GM18868 (cell line): ENCODE data around the gene ORAI3.
"Not testable (repeated sequence)": the region's sequence is repeated elsewhere in the genome, so short reads cannot be mapped to it uniquely, and the experiment has no call there.

ENCODE experiments used
- ATAC-seq: cut with Tn5 transposase; IDR thresholded peaks from one replicate; pipeline ENCODE4 v1.9.1; 2021; ENCODE audit warnings: mild to moderate bottlenecking, moderate library complexity; ENCODE audit not compliant: unreplicated experiment

Gene ORAI3

GRCh38 chr16:30923554-30924075, 25.3 kb upstream of the ORAI3 start, which contains the start of gene FBXL19:
TSS of gene FBXL19 (plus strand) at chr16:30923572. CDS start at chr16:30925755, 2,183 bp downstream.
- ATAC-seq, result no peak

GRCh38 chr16:30924076-30924912, 24.6 kb upstream of the ORAI3 start:
- no peak for ATAC-seq

GRCh38 chr16:30924913-30925631, 23.8 kb upstream of the ORAI3 start:
- ATAC-seq, result no peak

DNA sequence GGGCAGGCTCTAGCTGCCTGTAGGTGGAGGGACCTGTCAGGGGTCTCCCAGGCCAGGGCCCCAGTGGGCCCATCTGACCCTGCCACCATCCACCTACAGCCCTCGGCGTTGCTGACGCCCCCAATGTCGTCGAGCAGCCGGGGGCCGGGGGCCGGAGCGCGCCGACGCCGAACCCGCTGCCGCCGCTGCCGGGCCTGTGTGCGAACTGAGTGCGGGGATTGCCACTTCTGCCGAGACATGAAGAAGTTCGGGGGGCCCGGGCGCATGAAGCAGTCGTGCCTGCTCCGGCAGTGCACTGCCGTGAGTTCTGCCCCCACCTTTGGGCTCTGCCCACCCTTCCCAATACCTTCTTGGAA, 23.3 kb upstream of the ORAI3 start:
- no peak for ATAC-seq

DNA sequence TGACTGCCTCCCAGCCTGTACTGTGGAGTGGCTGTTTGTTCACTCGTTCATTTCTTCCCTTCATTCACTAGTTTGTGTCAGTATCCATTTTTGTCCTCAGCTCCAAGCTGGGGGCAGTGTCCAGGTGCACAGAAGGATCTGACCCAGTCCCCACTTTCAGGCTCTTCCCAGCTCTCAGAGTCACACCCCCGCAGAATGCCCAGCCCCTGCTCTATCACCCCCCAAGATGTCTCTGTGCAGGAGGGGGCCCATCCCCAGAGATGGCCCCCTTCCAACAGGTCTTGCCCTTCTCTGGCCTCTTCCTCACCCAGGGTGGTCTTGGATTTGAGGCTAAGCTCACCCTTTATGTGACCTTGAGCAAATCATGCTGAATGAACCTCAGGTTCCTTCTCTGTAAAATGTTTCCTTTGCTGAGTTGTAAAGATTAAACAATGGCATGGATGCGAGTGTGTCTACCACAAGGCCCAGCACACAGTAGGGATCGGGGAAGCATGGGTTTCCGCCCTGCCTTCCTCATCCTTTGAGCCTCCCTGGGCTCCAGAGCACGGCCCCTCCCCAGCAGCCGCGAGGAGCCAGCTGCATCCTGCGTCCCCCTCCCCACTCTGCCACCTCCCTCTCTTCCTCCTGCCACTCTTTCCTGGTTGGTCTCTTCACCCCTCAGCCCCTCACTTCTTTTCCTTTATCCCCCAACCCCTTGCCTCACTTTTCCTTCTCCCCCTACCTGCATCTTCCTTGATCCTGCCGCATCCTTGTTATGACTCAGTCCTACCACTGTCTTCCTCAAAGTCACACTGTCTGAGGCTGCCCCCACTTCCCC, 22.7 kb upstream of the ORAI3 start:
- ATAC-seq, result no peak

DNA sequence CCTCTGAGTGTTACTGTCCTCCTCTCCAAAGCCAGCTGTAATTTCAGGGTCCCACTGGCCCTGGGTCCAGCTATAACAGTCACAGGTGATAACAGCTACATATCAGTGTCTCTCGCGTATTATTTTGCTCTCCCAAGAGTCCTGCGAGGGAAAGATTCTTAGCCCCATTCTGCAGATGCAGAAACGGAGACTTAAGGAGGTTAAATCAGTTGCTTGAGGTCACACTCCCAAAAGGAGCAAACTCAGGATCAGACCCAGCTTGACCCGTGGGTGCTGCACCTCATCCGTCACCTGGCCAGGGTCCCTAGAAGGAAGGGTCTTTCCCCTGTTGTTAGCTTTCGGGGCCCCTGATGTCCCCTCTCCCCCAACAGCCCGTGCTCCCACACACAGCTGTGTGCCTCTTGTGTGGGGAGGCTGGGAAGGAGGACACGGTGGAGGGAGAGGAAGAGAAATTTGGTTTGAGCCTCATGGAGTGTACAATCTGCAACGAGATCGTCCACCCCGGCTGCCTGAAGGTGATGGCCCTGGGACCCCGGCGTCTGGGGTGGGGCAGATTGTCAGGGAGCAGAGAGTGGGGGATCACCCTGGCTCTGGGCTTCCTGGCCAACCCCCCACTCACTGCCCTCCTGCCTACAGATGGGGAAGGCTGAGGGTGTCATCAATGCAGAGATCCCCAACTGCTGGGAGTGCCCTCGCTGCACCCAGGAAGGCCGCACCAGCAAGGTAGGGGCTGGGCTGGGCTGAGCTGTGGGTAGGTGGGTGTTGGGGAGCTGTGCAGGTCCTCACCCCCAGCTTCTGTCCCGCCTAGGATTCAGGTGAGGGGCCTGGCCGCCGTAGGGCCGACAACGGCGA, 21.7 kb upstream of the ORAI3 start:
- ATAC-seq, result no peak

DNA sequence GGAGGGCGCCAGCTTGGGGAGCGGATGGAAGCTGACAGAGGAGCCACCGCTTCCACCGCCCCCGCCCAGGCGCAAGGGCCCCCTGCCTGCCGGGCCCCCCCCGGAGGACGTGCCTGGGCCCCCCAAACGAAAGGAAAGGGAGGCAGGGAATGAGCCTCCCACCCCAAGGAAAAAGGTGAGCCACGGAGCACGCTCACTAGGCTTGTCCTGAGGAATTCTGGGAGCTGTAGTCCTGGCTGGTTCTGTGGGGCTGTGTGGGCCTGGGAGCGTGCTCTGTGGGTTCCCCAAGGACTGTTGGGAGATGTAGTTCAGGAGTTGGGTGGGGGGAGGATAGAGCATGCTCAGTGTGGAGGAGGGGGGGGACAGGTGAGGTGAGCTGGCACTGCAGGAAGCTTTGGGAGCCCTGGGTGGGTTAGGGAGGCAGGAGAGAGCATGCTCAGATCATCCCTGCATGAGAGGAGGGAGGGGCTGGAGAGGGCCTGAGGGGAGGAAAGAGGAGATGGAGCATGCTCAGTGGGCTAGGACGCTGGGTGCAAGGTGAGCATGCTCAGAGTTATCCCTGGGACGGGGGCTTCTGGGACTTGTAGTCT, 21.0 kb upstream of the ORAI3 start:
- peak; percentile 34 for ATAC-seq

- ATAC-seq, result no peak
Measured at GRCh38 chr16:30928390-30928789, 20.5 kb upstream of the ORAI3 start.

DNA sequence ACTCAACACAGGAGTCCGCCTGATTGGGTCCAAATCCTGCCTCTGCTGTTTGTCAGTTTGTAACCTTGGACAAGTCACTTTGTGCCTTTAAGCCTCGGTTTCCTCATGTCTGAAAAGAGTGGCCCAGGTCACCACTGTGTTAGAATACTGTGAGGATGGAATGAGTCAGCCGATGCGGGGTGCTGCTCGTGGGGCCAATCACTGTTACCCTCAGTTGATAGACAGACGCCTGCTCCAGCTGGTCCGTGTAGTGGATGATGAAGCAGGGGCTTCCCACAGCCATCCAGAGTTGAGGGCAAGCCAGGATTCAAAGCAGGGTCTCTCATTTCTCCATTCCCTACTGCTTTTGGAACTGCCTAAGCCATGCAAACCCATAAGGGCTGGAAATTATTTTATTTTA, 19.7 kb upstream of the ORAI3 start:
- no peak for ATAC-seq

DNA sequence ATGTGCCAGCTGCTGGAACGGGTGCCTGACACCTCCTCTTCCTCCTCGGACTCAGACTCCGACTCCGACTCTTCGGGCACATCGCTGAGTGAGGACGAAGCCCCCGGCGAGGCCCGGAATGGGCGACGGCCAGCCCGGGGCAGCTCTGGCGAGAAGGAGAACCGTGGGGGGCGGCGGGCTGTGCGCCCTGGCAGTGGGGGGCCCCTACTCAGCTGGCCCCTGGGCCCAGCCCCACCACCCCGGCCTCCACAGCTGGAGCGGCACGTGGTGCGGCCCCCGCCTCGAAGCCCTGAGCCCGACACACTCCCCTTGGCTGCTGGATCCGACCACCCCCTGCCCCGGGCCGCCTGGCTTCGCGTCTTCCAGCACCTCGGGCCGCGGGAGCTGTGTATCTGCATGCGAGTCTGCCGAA, 18.7 kb upstream of the ORAI3 start:
- ATAC-seq, result no peak

- ATAC-seq, result no peak
Measured at GRCh38 chr16:30931068-30931650, 17.7 kb upstream of the ORAI3 start.

GRCh38 chr16:30934827-30935557, 13.9 kb upstream of the ORAI3 start:
- ATAC-seq, result no peak

DNA sequence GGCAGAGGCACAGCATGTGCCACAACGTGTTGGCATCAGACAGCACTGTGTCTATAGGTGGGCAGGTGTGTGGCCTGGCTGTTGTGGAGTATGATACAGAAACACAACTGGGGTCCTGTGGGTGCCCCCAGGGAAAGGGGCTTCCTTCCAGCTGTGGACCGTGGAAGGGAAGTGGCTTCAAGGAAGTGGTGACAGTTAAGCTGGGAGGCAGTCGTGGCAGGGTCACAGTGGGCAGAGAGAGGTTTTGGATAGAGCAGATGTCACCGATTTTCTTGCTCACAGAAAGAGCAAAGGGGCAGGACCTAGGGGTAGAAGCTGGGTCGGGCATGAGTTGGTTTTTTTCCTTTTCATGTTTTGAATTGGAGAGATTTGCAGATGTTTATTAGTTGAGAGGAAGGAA, 11.2 kb upstream of the ORAI3 start:
- no peak for ATAC-seq

DNA sequence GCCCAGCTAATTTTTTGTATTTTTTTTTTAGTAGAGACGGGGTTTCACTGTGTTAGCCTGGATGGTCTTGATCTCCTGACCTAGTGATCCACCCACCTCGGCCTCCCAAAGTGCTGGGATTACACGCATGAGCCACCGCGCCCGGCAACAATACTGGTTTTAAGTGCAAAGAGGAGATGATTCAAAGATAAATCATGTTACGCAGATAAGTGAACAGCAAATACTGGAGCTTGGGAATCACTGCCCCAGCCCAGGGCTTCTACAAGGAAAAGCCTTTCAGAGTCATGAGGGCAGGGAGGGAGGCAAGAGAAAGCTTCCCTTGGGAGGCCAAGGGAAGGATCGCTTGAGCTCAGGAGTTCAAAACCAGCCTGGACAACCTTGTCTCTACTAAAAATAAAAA, 9.3 kb upstream of the ORAI3 start:
- not testable (repeated sequence) for ATAC-seq

DNA sequence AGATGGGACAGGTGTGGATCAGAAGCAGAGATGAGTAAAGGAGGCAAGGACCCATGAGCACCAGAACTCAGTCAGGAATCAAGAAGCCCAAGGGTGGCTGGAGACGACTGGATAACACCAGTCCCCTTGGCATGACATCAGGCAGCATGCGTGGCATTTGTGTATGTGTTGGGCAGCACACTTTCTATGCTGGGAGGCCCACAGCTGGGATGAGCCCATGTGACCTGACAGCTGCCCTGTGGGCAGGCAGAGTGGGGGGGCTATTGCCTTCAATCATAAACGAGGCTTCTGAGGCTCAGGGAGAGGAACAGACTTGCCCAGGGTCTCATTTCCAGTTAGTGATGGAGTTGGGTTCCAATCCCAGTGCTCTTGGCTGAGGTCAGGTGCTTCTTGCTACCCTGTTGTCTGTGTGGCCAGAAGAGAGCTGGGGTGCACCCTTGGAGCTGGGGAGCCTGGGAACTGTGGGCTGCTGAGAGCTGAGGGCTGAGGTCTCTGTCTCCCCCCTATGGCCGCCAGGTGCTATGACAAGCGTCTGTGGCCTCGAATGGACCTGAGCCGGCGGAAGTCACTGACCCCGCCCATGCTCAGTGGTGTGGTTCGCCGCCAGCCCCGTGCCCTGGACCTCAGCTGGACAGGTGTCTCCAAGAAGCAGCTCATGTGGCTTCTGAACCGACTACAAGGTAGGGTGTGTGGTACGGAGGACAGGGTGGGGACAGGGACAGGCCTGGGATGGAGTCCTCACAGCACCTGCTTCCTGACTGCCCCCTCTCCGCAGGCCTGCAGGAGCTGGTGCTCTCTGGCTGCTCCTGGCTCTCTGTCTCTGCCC, 7.1 kb upstream of the ORAI3 start:
- ATAC-seq, result peak; percentile 81

- ATAC-seq, result peak; percentile 12
Measured at GRCh38 chr16:30942426-30942806, 6.5 kb upstream of the ORAI3 start.

GRCh38 chr16:30944352-30944751, 4.5 kb upstream of the ORAI3 start:
- no peak for ATAC-seq
